Stomach (tissue), 9 donors: ENCODE measurements around the gene OPRL1. TPM values are rescaled to one million over a fixed set of nuclear protein-coding genes. Genes with fewer than 3 reads are reported as not detected.
A peak's percentile ranks its signal among the peaks of the same experiment; 100 is the strongest.

Source experiments
- DNase-seq, 2 donors: peaks; one replicate each; pipeline versions ENCODE4 v3.0.0 to v3.0.0-alpha.2; 2013 to 2019
- H3K27ac ChIP-seq, 5 donors: fragments of 200-600 bp in 4 of 5; sonication (generic) in 4 of 5; one replicate each; pipeline ENCODE4 v1.5.1; 2013 to 2019; ENCODE audit warnings: mild to moderate bottlenecking in 1 of 5, moderate library complexity in 1 of 5
- H3K27me3 ChIP-seq, 3 donors: fragments of 200-600 bp; sonication (generic); one replicate each; pipeline ENCODE4 v1.5.1; 2017 to 2019; ENCODE audit warnings: mixed run types in 1 of 3
- H3K36me3 ChIP-seq, 4 donors: fragments of 200-600 bp; sonication (generic); 1 replicate in 3 of 4; 2 replicates in 1 of 4; pipeline ENCODE4 v1.5.1; 2016 to 2019
- H3K4me1 ChIP-seq, 4 donors: fragments of 200-600 bp; sonication (generic); one replicate each; pipeline ENCODE4 v1.5.1; 2016 to 2019
- H3K4me3 ChIP-seq, 4 donors: fragments of 200-600 bp; sonication (generic) in 3 of 4; one replicate each; pipeline ENCODE4 v1.5.1; 2016 to 2019; ENCODE audit warnings: mild to moderate bottlenecking in 1 of 4
- H3K9me3 ChIP-seq, 4 donors: fragments of 200-600 bp; sonication (generic); one replicate each; pipeline ENCODE4 v1.5.1; 2016 to 2019
- EP300 ChIP-seq: sonication (generic); formaldehyde crosslinking; IDR thresholded peaks from one replicate; pipeline ENCODE4 v1.6.1; 2017; ENCODE audit warnings: antibody characterized with exemption
- POLR2A ChIP-seq, 4 donors: fragments of 450-650 bp; IDR thresholded peaks; one replicate each; pipeline ENCODE4 v1.6.1; 2016; ENCODE audit warnings: antibody characterized with exemption in 4 of 4, control low read depth in 2 of 4, mild to moderate bottlenecking in 1 of 4, moderate library complexity in 1 of 4
- POLR2AphosphoS5 ChIP-seq, 3 donors: sonication (generic); formaldehyde crosslinking; IDR thresholded peaks; one replicate each; pipeline ENCODE4 v1.6.1; 2016; ENCODE audit warnings: antibody characterized with exemption in 3 of 3
- WGBS, 5 donors: extraction: QIAGEN DNeasy Blood & Tissue Kit in 3 of 5; methylation state at CpG; one replicate each; pipeline versions ENCODE4 v1.1.5 to v1.1.7; 2013 to 2018; 5-methylcytosine and 5-hydroxymethylcytosine counted together
- intact Hi-C: fragments of 100-400 bp; cut with DNase I; formaldehyde crosslinking; loops from one replicate; pipeline ENCODE4 v1.15.1; 2023; ENCODE audit warnings: low total_unique reads
- polyA plus RNA-seq, 3 donors: library from polyadenylated mRNA; stranded (reverse); fragments of 200-250 nt; gene quantifications; one replicate each; pipeline ENCODE4 v1.2.3, GENCODE V29; 2013
- total RNA-seq, 5 donors: library from RNA; depleted of rRNA; stranded (reverse); fragments of >200 nt; gene quantifications; one replicate each; pipeline versions ENCODE4 v1.1.0 to v1.2.3, GENCODE V29; 2014 to 2016
- TF ChIP-seq, protein P1 (sequence below), 7 experiments: fragments of 450-650 bp in 4 of 7; fragments of 200-600 bp in 3 of 7; sonication (generic) in 3 of 7; IDR thresholded peaks; one replicate each; pipeline ENCODE4 v1.5.1; 2016 to 2019; ENCODE audit warnings: antibody characterized with exemption in 7 of 7, control low read depth in 2 of 7, mild to moderate bottlenecking in 1 of 7
- donor health status: healthy with polysubstance abuse.
- donor health status: Bipolar disorder and iron deficiency.
- donor health status: healthy.

OPRL1 gene
- total and polyA plus RNA-seq, 8 donors, result 0.18 to 4.7 (median 0.40) TPM; not detected in 4

DNA sequence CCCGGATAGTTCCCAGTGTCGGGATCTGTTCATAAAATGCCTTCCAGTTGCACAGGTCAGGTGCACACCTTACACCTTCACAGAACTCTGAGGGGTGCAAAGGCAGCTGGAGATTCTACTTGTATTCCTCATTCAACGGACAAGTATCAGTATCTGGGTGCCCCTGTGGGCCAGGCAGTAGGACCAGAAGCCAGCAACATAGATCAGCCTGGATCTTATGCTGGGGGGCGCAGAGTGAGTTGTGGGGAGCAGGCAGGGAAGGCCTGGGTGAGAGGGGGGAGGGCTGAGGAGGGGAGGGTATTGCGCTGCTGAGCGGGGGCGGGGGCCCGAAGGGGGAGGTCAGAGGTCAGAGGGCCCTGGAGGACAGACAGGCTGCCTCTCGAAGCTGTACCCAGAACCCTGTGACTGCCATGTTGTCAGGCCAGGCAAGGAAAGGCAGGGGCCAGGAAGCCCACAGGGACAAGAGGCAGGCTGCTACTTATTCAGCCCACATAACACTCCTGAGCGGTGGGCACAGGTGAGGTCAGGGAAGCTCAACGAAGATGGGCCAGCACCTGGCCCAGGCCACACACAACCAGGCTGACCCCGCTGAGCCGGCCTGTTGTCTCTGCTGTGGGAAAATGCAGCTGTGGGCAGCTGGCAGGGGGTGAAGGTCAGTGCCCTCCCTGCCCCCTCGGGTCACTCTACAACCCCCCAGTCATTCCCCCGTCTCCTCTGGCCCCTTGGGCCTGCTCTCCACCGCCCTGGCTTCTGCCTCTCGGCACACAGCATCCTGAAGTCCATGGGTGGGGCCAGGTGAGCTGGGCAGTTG lies 1.1 kb downstream of the OPRL1 start:
- Histone ChIP-seq H3K4me3 (peak overlapping the region in 3 of 4 donors; percentile 77 to 83 (median 81)), H3K9me3 (no peaks in the 10 kb centered on the region), H3K27me3 (peaks cover 3 to 41% (median 23%) of the 10 kb centered on the region in 3 donors), H3K27ac (peak overlapping the region in 3 of 5 donors; percentile 84 to 85 (median 84)), H3K4me1 (peaks cover 27 to 80% (median 65%) of the 10 kb centered on the region in 4 donors), H3K36me3 (peaks cover 0 to 5% (median 4%) of the 10 kb centered on the region in 4 donors)
- intact Hi-C loops, result no loop called here
- WGBS, 5 donors, result 66 to 71% (median 69%) methylated on average over 16 to 17 of the region's 17 CpGs
- DNase-seq, result peak in 1 of 2 donors; percentile 20
- TF ChIP-seq POLR2AphosphoS5 (IDR thresholded peaks at IDR 0.05) (no peak), EP300 (no peak), POLR2A (IDR thresholded peaks at IDR 0.05) (no peak)
- TF ChIP-seq, protein P1, sequence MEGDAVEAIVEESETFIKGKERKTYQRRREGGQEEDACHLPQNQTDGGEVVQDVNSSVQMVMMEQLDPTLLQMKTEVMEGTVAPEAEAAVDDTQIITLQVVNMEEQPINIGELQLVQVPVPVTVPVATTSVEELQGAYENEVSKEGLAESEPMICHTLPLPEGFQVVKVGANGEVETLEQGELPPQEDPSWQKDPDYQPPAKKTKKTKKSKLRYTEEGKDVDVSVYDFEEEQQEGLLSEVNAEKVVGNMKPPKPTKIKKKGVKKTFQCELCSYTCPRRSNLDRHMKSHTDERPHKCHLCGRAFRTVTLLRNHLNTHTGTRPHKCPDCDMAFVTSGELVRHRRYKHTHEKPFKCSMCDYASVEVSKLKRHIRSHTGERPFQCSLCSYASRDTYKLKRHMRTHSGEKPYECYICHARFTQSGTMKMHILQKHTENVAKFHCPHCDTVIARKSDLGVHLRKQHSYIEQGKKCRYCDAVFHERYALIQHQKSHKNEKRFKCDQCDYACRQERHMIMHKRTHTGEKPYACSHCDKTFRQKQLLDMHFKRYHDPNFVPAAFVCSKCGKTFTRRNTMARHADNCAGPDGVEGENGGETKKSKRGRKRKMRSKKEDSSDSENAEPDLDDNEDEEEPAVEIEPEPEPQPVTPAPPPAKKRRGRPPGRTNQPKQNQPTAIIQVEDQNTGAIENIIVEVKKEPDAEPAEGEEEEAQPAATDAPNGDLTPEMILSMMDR (IDR thresholded peaks at IDR 0.05), result no peak

DNA sequence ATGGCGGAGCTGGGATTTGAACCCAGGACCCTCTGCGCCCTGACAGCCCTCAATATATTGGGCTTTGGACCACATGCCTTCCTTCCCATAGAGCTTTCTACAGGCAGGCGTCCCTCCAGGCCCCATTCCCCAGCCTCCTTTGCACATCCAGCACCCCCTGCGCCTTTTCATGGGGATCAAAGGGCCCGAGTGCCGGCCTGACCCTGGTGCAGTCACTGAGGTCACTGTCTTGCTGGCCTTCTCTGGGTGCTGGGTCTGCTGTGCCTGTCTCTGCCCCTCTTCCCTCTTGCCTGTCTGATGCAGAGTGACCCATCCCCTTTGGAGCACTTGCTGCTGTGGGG lies 1.7 kb downstream of the OPRL1 start:
- 82 to 88% (median 83%) methylated on average over 6 of the region's 6 CpGs for WGBS, 5 donors
- no peaks in the 10 kb centered on the region for H3K36me3 ChIP-seq
- H3K9me3 ChIP-seq, result no peaks in the 10 kb centered on the region
- H3K4me1 ChIP-seq, result peaks cover 27 to 74% (median 65%) of the 10 kb centered on the region in 4 donors
- no peak overlapping the region for H3K4me3 ChIP-seq
- intact Hi-C loops, result no loop called here
- no peak for DNase-seq
- no peak overlapping the region for H3K27ac ChIP-seq
- TF ChIP-seq, protein P1 (IDR thresholded peaks at IDR 0.05), result no peak
- no peak for TF ChIP-seq POLR2AphosphoS5 (IDR thresholded peaks at IDR 0.05)
- TF ChIP-seq POLR2A (IDR thresholded peaks at IDR 0.05), result no peak
- TF ChIP-seq EP300, result no peak
- H3K27me3 ChIP-seq, result peaks cover 3 to 44% (median 29%) of the 10 kb centered on the region in 3 donors

DNA sequence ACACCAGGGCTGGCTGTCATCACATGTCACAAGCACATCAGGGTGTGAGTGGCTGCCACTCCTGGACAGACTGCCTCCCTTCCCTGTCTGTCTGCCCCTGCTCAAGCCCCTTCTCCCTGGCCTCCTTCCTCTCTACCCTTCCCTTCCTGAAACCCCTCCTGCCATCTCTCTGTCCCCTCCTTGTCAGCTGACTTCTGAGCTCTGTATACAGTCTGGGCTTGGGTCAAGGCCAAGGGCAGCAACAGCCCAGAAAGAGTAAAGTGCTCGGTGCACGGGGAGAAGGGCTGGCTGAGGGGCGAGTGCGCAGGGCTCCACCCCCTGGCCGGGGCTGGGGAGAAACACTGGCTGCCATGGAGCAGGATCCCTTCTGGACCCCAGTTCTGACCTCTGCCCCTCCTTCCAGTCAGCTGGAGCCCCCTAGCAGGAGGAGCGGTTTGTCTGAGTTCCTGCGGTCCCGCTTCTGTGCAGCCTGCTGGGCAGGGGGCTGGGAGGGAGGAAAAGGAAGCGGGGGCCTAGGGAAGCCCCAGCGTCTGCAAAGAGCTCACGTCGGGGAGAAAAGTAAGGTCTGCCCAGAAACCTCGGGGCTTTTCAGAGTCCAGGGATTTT lies 2.3 kb downstream of the OPRL1 start:
- DNase-seq, result no peak
- no peaks in the 10 kb centered on the region for H3K36me3 ChIP-seq
- intact Hi-C loops, result no loop called here
- H3K27ac ChIP-seq, result peak overlapping the region in 1 of 5 donors; percentile 20
- H3K27me3 ChIP-seq, result peaks cover 3 to 44% (median 31%) of the 10 kb centered on the region in 3 donors
- peaks cover 27 to 72% (median 60%) of the 10 kb centered on the region in 4 donors for H3K4me1 ChIP-seq
- WGBS, 5 donors, result 9 to 29% (median 18%) methylated on average over 9 to 13 of the region's 13 CpGs
- TF ChIP-seq, protein P1 (IDR thresholded peaks at IDR 0.05), result no peak
- no peak for TF ChIP-seq POLR2AphosphoS5 (IDR thresholded peaks at IDR 0.05)
- no peak for TF ChIP-seq EP300
- no peak for TF ChIP-seq POLR2A (IDR thresholded peaks at IDR 0.05)
- H3K9me3 ChIP-seq, result no peaks in the 10 kb centered on the region
- no peak overlapping the region for H3K4me3 ChIP-seq

DNA sequence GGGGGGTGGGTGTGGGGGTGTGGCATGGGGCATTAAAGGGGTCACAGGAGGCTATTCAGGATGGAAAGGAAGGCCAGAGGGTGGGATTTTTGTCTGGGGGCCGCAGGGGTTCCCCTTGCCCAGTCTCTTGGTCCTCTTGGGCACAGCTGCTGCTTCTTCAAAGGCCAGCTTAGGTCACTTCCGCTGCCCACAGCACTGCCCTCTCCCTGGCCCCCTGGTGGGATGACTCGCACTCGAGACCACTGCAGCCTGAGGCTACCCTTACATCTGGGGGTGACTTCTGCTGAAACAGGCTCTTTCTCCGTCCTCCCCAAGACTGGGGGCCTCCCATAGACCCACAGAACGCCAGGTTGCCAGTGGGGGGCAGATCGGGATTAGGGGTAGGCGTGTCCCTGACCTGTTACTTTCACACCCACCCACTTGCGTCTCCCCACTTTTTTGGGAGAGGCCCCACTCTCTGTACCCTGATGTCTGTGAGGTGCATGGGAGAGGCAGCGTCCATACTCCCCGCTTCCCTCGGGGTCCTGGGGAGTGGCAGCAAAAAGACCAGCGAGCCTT lies 3.0 kb downstream of the OPRL1 start:
- no peaks in the 10 kb centered on the region for H3K36me3 ChIP-seq
- intact Hi-C loops, result no loop called here
- DNase-seq, result no peak
- 15 to 38% (median 19%) methylated on average over 9 to 13 of the region's 13 CpGs for WGBS, 5 donors
- peaks cover 27 to 66% (median 57%) of the 10 kb centered on the region in 4 donors for H3K4me1 ChIP-seq
- peaks cover 3 to 48% (median 31%) of the 10 kb centered on the region in 3 donors for H3K27me3 ChIP-seq
- H3K4me3 ChIP-seq, result peak overlapping the region; percentile 53 to 86 (median 64)
- TF ChIP-seq EP300 (no peak), POLR2AphosphoS5 (IDR thresholded peaks at IDR 0.05) (no peak), POLR2A (IDR thresholded peaks at IDR 0.05) (no peak)
- TF ChIP-seq, protein P1 (IDR thresholded peaks at IDR 0.05), result no peak
- peak overlapping the region in 1 of 5 donors; percentile 13 for H3K27ac ChIP-seq
- H3K9me3 ChIP-seq, result peaks cover 0 to 3% (median 0%) of the 10 kb centered on the region in 4 donors
